ENCODE data around the gene WSCD1. TPM values are rescaled to one million over a fixed set of nuclear protein-coding genes. Genes with fewer than 3 reads are reported as not detected.

WSCD1 gene
- total and polyA plus RNA-seq, 8 donors, result 1.2 to 4.1 (median 2.6) TPM

- H3K27ac ChIP-seq, result no peak overlapping the region
- peak overlapping the region in 2 of 4 donors; percentile 57 to 70 for H3K4me3 ChIP-seq
- H3K9me3 ChIP-seq, result no peaks in the 10 kb centered on the region
- ATAC-seq, result no peak
- DNase-seq, result no peak
- 74 to 82% methylated on average over 7 of the region's 7 CpGs for WGBS, 2 donors
- no peaks in the 10 kb centered on the region for H3K36me3 ChIP-seq
- TF ChIP-seq CTCF (IDR thresholded peaks at IDR 0.05), result no peak
- no peak for FAIRE-seq
- no peaks in the 10 kb centered on the region for H3K4me1 ChIP-seq
- H3K27me3 ChIP-seq, result no peaks in the 10 kb centered on the region
- intact Hi-C loops (cut with DNase I), result no loop called here
Observed at GRCh38 chr17:6071528-6072065, 1.4 kb downstream of the WSCD1 start.

- no peak for ATAC-seq
- no peaks in the 10 kb centered on the region for H3K9me3 ChIP-seq
- no peaks in the 10 kb centered on the region for H3K27me3 ChIP-seq
- intact Hi-C loops (cut with DNase I), result no loop called here
- no peaks in the 10 kb centered on the region for H3K36me3 ChIP-seq
- 93 to 95% methylated on average over 3 of the region's 3 CpGs for WGBS, 2 donors
- no peak for DNase-seq
- H3K27ac ChIP-seq, result no peak overlapping the region
- FAIRE-seq, result no peak
- no peak overlapping the region for H3K4me3 ChIP-seq
- no peaks in the 10 kb centered on the region for H3K4me1 ChIP-seq
- TF ChIP-seq CTCF (IDR thresholded peaks at IDR 0.05), result no peak
Observed at GRCh38 chr17:6072157-6072556, 2.0 kb downstream of the WSCD1 start.

DNA sequence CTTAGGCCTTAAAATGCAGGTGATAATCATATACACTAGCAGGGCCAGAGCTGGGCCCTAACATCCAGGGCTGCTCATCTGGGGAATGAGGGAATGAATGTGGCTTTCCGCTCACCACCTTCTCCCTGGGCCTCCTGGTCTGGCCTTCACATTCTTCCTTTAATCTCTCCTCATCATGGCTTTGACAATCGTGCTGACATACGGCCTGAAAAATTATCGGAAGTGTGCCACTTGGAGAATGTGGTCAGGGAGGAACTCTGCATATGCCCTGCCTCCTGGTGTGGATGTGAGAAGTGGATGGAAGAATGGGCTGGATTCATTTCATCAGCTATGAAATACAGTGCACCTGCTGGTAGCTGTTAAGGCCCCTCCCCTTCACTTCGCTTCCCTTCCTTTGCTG lies 2.4 kb downstream of the WSCD1 start:
- H3K4me3 ChIP-seq, result no peak overlapping the region
- WGBS, 2 donors, result 72 to 74% methylated on average over 5 of the region's 5 CpGs
- H3K36me3 ChIP-seq, result no peaks in the 10 kb centered on the region
- no peak for FAIRE-seq
- no peaks in the 10 kb centered on the region for H3K9me3 ChIP-seq
- no peak for TF ChIP-seq CTCF (IDR thresholded peaks at IDR 0.05)
- H3K27ac ChIP-seq, result no peak overlapping the region
- no peaks in the 10 kb centered on the region for H3K27me3 ChIP-seq
- DNase-seq, result no peak
- H3K4me1 ChIP-seq, result no peaks in the 10 kb centered on the region
- intact Hi-C loops (cut with DNase I), result no loop called here
- ATAC-seq, result no peak

GRCh38 chr17:6073620-6074019 lies 3.4 kb downstream of the WSCD1 start:
- DNase-seq, result no peak
- H3K9me3 ChIP-seq, result no peaks in the 10 kb centered on the region
- TF ChIP-seq CTCF (IDR thresholded peaks at IDR 0.05), result no peak
- H3K4me1 ChIP-seq, result no peaks in the 10 kb centered on the region
- no peaks in the 10 kb centered on the region for H3K27me3 ChIP-seq
- H3K36me3 ChIP-seq, result no peaks in the 10 kb centered on the region
- H3K4me3 ChIP-seq, result no peak overlapping the region
- intact Hi-C loops (cut with DNase I), result no loop called here
- no peak for FAIRE-seq
- WGBS, 2 donors, result 84 to 92% methylated on average over 7 of the region's 7 CpGs
- no peak overlapping the region for H3K27ac ChIP-seq
- no peak for ATAC-seq

- Histone ChIP-seq H3K4me3 (no peak overlapping the region), H3K4me1 (no peaks in the 10 kb centered on the region), H3K27ac (no peak overlapping the region), H3K9me3 (no peaks in the 10 kb centered on the region), H3K36me3 (no peaks in the 10 kb centered on the region), H3K27me3 (no peaks in the 10 kb centered on the region)
- no peak for ATAC-seq
- DNase-seq, result no peak
- no peak for TF ChIP-seq CTCF (IDR thresholded peaks at IDR 0.05)
- intact Hi-C loops (cut with DNase I), result no loop called here
- 76 to 85% methylated on average over 5 to 6 of the region's 6 CpGs for WGBS, 2 donors
- FAIRE-seq, result no peak
Observed at GRCh38 chr17:6075050-6075449, 4.9 kb downstream of the WSCD1 start.
